Measurements from ENCODE around the gene SEL1L2.

DNA sequence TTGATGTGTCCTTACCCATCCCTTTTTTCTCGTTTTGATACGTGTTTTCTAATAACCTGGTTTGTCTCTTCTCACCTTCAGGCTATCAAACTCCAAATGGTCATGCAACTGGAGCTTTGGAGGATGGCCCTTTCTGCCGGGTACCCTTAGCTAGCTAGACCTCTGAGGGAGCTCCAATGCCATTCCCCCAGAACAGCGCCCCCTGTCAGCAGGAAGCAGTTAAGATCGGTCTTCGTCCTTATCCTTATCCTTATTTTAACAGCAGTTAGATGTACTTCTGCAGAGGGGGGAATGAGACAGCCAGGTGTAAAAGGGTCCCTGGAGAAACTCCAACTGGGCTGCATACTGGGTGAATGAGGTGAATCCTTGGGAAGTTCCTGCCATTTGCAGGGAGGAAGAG is 37.2 kb downstream of the SEL1L2 start:
- TF ChIP-seq POLR2A (IDR thresholded peaks at IDR 0.05) (no peak), POLR2AphosphoS5 (IDR thresholded peaks at IDR 0.05) (no peak)
- TF ChIP-seq, protein P1, sequence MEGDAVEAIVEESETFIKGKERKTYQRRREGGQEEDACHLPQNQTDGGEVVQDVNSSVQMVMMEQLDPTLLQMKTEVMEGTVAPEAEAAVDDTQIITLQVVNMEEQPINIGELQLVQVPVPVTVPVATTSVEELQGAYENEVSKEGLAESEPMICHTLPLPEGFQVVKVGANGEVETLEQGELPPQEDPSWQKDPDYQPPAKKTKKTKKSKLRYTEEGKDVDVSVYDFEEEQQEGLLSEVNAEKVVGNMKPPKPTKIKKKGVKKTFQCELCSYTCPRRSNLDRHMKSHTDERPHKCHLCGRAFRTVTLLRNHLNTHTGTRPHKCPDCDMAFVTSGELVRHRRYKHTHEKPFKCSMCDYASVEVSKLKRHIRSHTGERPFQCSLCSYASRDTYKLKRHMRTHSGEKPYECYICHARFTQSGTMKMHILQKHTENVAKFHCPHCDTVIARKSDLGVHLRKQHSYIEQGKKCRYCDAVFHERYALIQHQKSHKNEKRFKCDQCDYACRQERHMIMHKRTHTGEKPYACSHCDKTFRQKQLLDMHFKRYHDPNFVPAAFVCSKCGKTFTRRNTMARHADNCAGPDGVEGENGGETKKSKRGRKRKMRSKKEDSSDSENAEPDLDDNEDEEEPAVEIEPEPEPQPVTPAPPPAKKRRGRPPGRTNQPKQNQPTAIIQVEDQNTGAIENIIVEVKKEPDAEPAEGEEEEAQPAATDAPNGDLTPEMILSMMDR (IDR thresholded peaks at IDR 0.05 in 8 of 11, conservative IDR thresholded peaks at IDR 0.05 in 3 of 11), result no peak

Measured in spleen (tissue), 7 donors.